Measurements from ENCODE around the gene ALOX5AP. TPM values are rescaled to one million over a fixed set of nuclear protein-coding genes. Genes with fewer than 3 reads are reported as not detected.

ALOX5AP gene
- not detected in 2 replicates for total RNA-seq
- long read RNA-seq = 0 reads

DNA sequence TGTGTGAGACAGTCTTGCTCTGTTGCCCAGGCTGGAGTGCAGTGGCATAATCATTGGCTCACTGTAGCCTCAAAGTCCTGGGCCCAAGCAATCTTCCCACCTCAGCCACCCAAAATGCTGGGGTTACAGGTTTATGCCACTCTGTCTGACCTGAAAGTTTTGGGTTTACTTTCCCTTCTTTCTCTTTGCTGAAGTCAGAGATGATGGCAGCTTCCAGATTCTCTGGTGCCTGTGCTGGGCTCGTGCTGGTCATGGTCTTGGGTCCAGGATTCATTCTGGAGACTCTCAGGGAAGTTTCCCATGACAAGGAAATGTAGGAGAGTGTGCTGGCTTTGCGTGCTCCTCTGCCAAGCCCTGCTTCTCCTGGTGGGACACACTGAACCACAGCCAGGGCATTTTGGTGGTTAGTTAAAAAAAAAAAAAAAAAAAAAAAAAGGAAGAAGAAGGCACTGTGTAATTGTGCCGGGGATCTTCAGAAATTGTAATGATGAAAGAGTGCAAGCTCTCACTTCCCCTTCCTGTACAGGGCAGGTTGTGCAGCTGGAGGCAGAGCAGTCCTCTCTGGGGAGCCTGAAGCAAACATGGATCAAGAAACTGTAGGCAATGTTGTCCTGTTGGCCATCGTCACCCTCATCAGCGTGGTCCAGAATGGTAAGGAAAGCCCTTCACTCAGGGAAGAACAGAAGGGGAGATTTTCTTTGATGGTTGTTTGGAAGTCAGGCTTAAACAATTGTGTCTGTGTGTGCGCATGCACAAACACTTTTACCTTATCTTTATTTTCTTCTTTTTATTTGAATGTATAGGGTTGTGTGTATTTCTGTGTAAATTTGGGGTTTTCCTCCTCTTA lies at the start of gene ALOX5AP:
Gene ALOX5AP (plus strand): TSS at position 519 of the 847 bp plus-strand sequence. CDS start 63 bp downstream, at position 582.
- no peak for TF ChIP-seq CTCF (conservative IDR thresholded peaks at IDR 0.05)
- H3K27ac Mint-ChIP-seq (ENCODE audit: unreplicated experiment) = no peak within 1 kb of the TSS
- H3K4me1 Mint-ChIP-seq = peaks cover 40% of the 10 kb centered on the region
- no peaks in the 10 kb centered on the region for H3K9me3 Mint-ChIP-seq
- no peak within 1 kb of the TSS for H3K4me3 Mint-ChIP-seq
- no peaks in the 10 kb centered on the region for H3K36me3 Mint-ChIP-seq (ENCODE audit: low read depth)
- H3K27me3 Mint-ChIP-seq (ENCODE audit: low read depth) = peaks cover 2% of the 10 kb centered on the region
- no peak for DNase-seq (ENCODE audit: low read depth, low spot score)

DNA sequence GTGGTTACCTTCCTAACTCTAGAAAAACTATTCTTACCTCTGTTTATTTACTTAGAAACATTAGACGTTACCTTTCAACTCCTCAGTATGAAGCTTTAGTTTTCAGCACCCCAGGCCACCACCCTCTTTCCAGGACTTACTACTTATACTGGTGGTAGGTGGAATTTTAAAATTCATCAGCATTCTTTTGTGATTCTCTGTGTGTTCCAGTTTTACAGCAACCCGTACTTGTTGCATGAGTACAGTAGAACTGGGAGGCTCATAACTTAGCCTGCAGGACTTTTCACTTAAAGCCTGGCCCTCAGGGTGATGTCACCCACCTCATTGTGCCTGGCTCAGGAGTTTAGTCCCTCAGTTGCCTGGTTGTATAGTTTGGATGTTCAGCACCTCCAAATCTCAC lies 49.4 kb upstream of the ALOX5AP start:
- H3K9me3 Mint-ChIP-seq = peaks cover 4% of the 10 kb centered on the region
- H3K27me3 Mint-ChIP-seq (ENCODE audit: low read depth) = no peaks in the 10 kb centered on the region
- no peaks in the 10 kb centered on the region for H3K4me1 Mint-ChIP-seq
- H3K4me3 Mint-ChIP-seq = no peak overlapping the region
- no peak for TF ChIP-seq CTCF (conservative IDR thresholded peaks at IDR 0.05)
- no peaks in the 10 kb centered on the region for H3K36me3 Mint-ChIP-seq (ENCODE audit: low read depth)
- no peak overlapping the region for H3K27ac Mint-ChIP-seq (ENCODE audit: unreplicated experiment)
- no peak for DNase-seq (ENCODE audit: low read depth, low spot score)

- no peaks in the 10 kb centered on the region for H3K36me3 Mint-ChIP-seq (ENCODE audit: low read depth)
- no peak for TF ChIP-seq CTCF (conservative IDR thresholded peaks at IDR 0.05)
- H3K27me3 Mint-ChIP-seq (ENCODE audit: low read depth) = no peaks in the 10 kb centered on the region
- DNase-seq (ENCODE audit: low read depth, low spot score) = no peak
- no peaks in the 10 kb centered on the region for H3K4me1 Mint-ChIP-seq
- H3K4me3 Mint-ChIP-seq = no peak overlapping the region
- H3K27ac Mint-ChIP-seq (ENCODE audit: unreplicated experiment) = no peak overlapping the region
- peaks cover 4% of the 10 kb centered on the region for H3K9me3 Mint-ChIP-seq
Observed at GRCh38 chr13:30687601-30688000, 47.7 kb upstream of the ALOX5AP start.

DNA sequence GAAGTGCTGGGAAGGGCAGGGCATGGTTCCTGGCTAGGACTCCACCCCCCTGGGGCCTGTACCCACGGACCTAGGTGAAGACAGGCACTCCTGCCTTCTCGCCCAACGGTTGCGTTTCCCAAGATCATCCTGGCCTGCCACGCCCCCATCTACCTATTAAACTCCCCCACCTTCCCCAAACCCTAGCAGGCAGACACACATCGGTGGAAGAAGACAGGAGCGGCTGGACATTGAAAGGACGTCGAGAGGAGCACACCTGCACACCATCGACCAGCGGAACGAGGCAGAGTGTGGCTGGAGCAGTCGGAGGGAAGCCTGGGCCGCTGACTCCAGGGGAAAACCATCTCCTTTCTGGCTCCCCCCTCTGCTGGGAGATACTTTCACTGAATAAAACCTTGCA lies 45.6 kb upstream of the ALOX5AP start:
- Mint-ChIP-seq H3K27ac (ENCODE audit: unreplicated experiment) (no peak overlapping the region), H3K4me1 (no peaks in the 10 kb centered on the region), H3K27me3 (ENCODE audit: low read depth) (peaks cover 3% of the 10 kb centered on the region), H3K36me3 (ENCODE audit: low read depth) (no peaks in the 10 kb centered on the region), H3K4me3 (no peak overlapping the region), H3K9me3 (peaks cover 4% of the 10 kb centered on the region)
- DNase-seq (ENCODE audit: low read depth, low spot score) = no peak
- TF ChIP-seq CTCF (conservative IDR thresholded peaks at IDR 0.05) = no peak

GRCh38 chr13:30690282-30691188 lies 44.8 kb upstream of the ALOX5AP start:
- Mint-ChIP-seq H3K9me3 (peaks cover 4% of the 10 kb centered on the region), H3K36me3 (ENCODE audit: low read depth) (no peaks in the 10 kb centered on the region), H3K4me1 (peaks cover 3% of the 10 kb centered on the region), H3K4me3 (no peak overlapping the region), H3K27me3 (ENCODE audit: low read depth) (peaks cover 3% of the 10 kb centered on the region), H3K27ac (ENCODE audit: unreplicated experiment) (no peak overlapping the region)
- DNase-seq (ENCODE audit: low read depth, low spot score) = no peak
- no peak for TF ChIP-seq CTCF (conservative IDR thresholded peaks at IDR 0.05)

Data from neural crest cell (in vitro differentiated cells).